Naive B cell (primary cell): ENCODE data around the gene AGBL1. TPM values are rescaled to one million over a fixed set of nuclear protein-coding genes. Genes with fewer than 3 reads are reported as not detected.
A peak's percentile ranks its signal among the peaks of the same experiment; 100 is the strongest.

ENCODE experiments used
- ATAC-seq, 2 donors: fragments of 150-1000 bp; cut with Tn5 transposase; 2 replicates each; pipeline ENCODE4 v1.10.0; 2021; ENCODE audit warnings: low read depth in 2 of 2, mild to moderate bottlenecking in 2 of 2, moderate library complexity in 2 of 2
- DNase-seq: peaks from one replicate; pipeline ENCODE4 v3.0.0; 2022
- H3K27ac Mint-ChIP-seq, 6 donors: one replicate each; pipeline ENCODE4 v1.8.0; 2020 to 2022; ENCODE audit warnings: mild to moderate bottlenecking in 6 of 6, mixed read lengths in 6 of 6, moderate library complexity in 5 of 6, inconsistent platforms in 2 of 6
- H3K27me3 Mint-ChIP-seq, 3 donors: one replicate each; pipeline ENCODE4 v1.8.0; 2021 to 2022; ENCODE audit warnings: mixed read lengths in 3 of 3, mild to moderate bottlenecking in 1 of 3
- H3K36me3 Mint-ChIP-seq, 2 donors: one replicate each; pipeline ENCODE4 v1.8.0; 2020 to 2022; ENCODE audit warnings: mixed read lengths in 2 of 2, inconsistent platforms in 1 of 2, mild to moderate bottlenecking in 1 of 2
- H3K4me1 Mint-ChIP-seq, 3 donors: one replicate each; pipeline ENCODE4 v1.8.0; 2020 to 2022; ENCODE audit warnings: mixed read lengths in 3 of 3, inconsistent platforms in 1 of 3, mild to moderate bottlenecking in 1 of 3, moderate library complexity in 1 of 3
- H3K4me3 Mint-ChIP-seq, 8 donors: one replicate each; pipeline ENCODE4 v1.8.0; 2020 to 2022; ENCODE audit warnings: mild to moderate bottlenecking in 8 of 8, mixed read lengths in 8 of 8, moderate library complexity in 8 of 8, inconsistent platforms in 2 of 8
- H3K9me3 Mint-ChIP-seq, 7 donors: one replicate each; pipeline ENCODE4 v1.8.0; 2020 to 2022; ENCODE audit warnings: mixed read lengths in 7 of 7, mild to moderate bottlenecking in 5 of 7, inconsistent platforms in 2 of 7, moderate library complexity in 1 of 7
- polyA plus RNA-seq, 6 donors: library from polyadenylated mRNA; unstranded; fragments of 300-500 nt; fragmentation: Illumina TruSeq; gene quantifications; one replicate each; pipeline ENCODE4 v1.2.3, GENCODE V29; 2021; ENCODE audit warnings: low read depth in 6 of 6

The AGBL1 gene
- polyA plus RNA-seq, 6 donors from 2014 or later, result not detected

- no peak for DNase-seq
- Mint-ChIP-seq H3K4me3 (no peak overlapping the region), H3K9me3 (peaks cover 2 to 11% (median 7%) of the 10 kb centered on the region in 7 donors), H3K4me1 (no peaks in the 10 kb centered on the region), H3K36me3 (no peaks in the 10 kb centered on the region), H3K27ac (no peak overlapping the region), H3K27me3 (peaks cover 21 to 35% (median 30%) of the 10 kb centered on the region in 3 donors)
- ATAC-seq, result no peak
These were observed 16.9 kb upstream of the AGBL1 start for GRCh38 chr15:86062646-86063243.

- Mint-ChIP-seq H3K27ac (no peak overlapping the region), H3K36me3 (no peaks in the 10 kb centered on the region), H3K4me3 (no peak overlapping the region), H3K4me1 (no peaks in the 10 kb centered on the region), H3K9me3 (peaks cover 5 to 19% (median 9%) of the 10 kb centered on the region in 7 donors), H3K27me3 (peaks cover 24 to 35% (median 35%) of the 10 kb centered on the region in 3 donors)
- DNase-seq (no peak), ATAC-seq (no peak)
These were observed 16.1 kb upstream of the AGBL1 start for GRCh38 chr15:86063356-86064095.

- peaks cover 5 to 19% (median 9%) of the 10 kb centered on the region in 7 donors for H3K9me3 Mint-ChIP-seq
- no peak overlapping the region for H3K27ac Mint-ChIP-seq
- no peaks in the 10 kb centered on the region for H3K4me1 Mint-ChIP-seq
- no peaks in the 10 kb centered on the region for H3K36me3 Mint-ChIP-seq
- ATAC-seq, result no peak
- peaks cover 17 to 35% (median 31%) of the 10 kb centered on the region in 3 donors for H3K27me3 Mint-ChIP-seq
- no peak for DNase-seq
- H3K4me3 Mint-ChIP-seq, result no peak overlapping the region
These were observed 15.3 kb upstream of the AGBL1 start for GRCh38 chr15:86064326-86064725.

DNA sequence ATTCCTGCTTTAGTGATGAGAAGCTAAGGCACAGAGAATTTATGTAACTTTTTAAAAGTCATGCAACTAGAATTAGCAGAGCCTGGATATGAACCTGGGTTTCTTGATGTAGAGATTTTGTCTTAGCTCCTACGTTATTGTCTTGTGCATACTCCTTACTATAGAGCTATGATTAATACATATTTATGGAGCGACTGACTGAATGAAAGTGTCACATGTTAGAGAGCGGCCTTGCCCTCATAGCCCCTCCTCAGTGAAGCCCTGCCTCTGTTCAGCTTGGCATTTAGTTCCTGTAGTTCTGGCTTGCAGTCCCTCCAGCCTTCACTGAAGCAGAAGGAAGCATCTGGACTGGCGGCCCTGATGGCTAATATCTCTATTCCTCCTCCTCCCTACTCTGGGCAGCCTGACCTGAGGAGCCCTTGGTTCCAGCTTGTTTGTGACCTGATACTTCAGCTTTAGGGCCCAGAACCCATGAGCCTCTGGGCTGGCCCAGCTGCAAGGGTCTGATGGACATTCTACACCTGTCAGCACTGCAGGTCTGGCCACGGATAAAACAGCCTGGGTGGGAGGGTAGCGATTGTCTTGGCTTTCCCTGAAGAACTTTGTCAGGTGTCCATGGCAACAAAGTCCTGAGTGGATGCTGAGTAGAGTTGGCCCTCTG lies 13.4 kb upstream of the AGBL1 start:
- Mint-ChIP-seq H3K36me3 (no peaks in the 10 kb centered on the region), H3K27me3 (peaks cover 9 to 28% (median 24%) of the 10 kb centered on the region in 3 donors), H3K27ac (no peak overlapping the region), H3K4me3 (no peak overlapping the region), H3K9me3 (peaks cover 7 to 19% (median 11%) of the 10 kb centered on the region in 7 donors), H3K4me1 (no peaks in the 10 kb centered on the region)
- ATAC-seq (no peak), DNase-seq (no peak)

DNA sequence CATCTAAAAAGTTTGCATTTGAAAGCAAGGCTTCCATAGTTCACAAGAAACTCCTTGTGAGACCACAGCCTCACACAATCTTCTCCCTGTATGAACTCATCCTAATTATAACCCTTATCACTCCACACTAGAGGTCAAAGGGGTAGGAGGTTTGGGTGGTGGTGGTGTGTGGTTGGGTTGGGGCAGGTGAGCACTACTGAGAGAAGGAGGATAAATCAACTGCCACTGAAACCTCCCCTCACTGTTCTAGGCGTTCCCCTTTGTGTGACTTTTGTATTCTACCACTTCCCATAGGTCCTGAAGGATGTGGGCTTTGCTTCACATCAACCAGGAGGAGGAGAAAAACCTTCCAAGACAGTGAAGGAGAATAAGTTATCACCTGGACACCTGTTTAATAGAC lies 6.4 kb upstream of the AGBL1 start:
- peaks cover 1 to 6% (median 3%) of the 10 kb centered on the region in 7 donors for H3K9me3 Mint-ChIP-seq

DNA sequence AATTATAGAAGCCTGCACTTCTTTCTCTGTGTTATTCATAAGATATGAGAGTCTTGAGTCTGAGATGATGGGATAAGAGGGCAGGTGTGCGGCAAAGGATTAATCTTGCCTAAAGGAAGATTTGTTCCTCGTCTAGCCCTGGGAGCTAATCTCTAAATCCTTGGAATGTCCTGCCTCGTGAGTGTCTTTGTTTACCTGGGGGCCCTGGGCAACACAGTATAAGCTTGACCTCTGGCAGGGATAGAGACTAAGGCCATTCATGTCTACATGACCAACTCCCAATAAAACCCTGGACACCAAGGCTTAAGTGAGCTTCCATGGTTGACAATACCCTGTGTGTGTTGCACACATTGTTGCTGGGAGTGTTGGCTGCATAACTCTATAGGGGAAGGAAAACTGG lies 3.2 kb upstream of the AGBL1 start:
- peaks cover 4 to 46% (median 38%) of the 10 kb centered on the region in 3 donors for H3K27me3 Mint-ChIP-seq
- no peak overlapping the region for H3K27ac Mint-ChIP-seq

More for the DNA sequence above, 6.4 kb upstream of the AGBL1 start:
- Mint-ChIP-seq H3K27me3 (peaks cover 4 to 39% (median 32%) of the 10 kb centered on the region in 3 donors), H3K27ac (no peak overlapping the region), H3K36me3 (no peaks in the 10 kb centered on the region), H3K4me1 (no peaks in the 10 kb centered on the region), H3K4me3 (no peak overlapping the region)
- no peak for DNase-seq
- no peak for ATAC-seq

GRCh38 chr15:86077070-86077469 lies 2.6 kb upstream of the AGBL1 start:
- H3K4me3 Mint-ChIP-seq, result no peak overlapping the region
- H3K27me3 Mint-ChIP-seq, result peaks cover 4 to 46% (median 38%) of the 10 kb centered on the region in 3 donors
- no peak for DNase-seq
- H3K36me3 Mint-ChIP-seq, result no peaks in the 10 kb centered on the region
- ATAC-seq, result no peak
- H3K4me1 Mint-ChIP-seq, result no peaks in the 10 kb centered on the region
- no peak overlapping the region for H3K27ac Mint-ChIP-seq
- peaks cover 0 to 3% (median 0%) of the 10 kb centered on the region in 7 donors for H3K9me3 Mint-ChIP-seq

More for the DNA sequence above, 3.2 kb upstream of the AGBL1 start:
- no peak overlapping the region for H3K4me3 Mint-ChIP-seq
- ATAC-seq, result no peak
- no peaks in the 10 kb centered on the region for H3K4me1 Mint-ChIP-seq
- H3K9me3 Mint-ChIP-seq, result peaks cover 0 to 3% (median 0%) of the 10 kb centered on the region in 7 donors
- no peaks in the 10 kb centered on the region for H3K36me3 Mint-ChIP-seq
- no peak for DNase-seq

DNA sequence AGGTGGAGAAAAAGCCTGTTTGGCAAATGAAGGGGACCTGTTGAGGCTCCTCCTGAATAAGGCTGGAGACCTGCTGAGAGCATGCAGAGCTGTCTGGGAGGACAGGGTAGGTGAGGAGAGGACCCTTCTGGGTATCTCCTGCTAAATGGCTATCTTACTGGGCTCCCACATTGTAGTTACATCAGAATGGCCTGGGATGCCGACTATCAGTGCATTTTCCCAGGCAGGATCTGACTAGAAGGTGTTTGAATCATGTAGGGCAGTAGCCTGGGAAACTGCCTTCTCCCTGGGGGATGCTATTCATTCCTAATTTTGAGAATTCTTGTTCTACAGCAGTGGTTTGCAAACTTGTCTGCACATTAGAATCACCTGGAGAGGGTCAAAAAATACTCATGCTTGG lies 631 bp downstream of the AGBL1 start:
- peaks cover 9 to 34% (median 34%) of the 10 kb centered on the region in 3 donors for H3K27me3 Mint-ChIP-seq
- no peaks in the 10 kb centered on the region for H3K4me1 Mint-ChIP-seq
- no peak overlapping the region for H3K27ac Mint-ChIP-seq
- H3K9me3 Mint-ChIP-seq, result peaks cover 0 to 2% (median 0%) of the 10 kb centered on the region in 7 donors
- H3K4me3 Mint-ChIP-seq, result no peak overlapping the region
- no peaks in the 10 kb centered on the region for H3K36me3 Mint-ChIP-seq
- ATAC-seq (no peak), DNase-seq (no peak)

- no peak overlapping the region for H3K4me3 Mint-ChIP-seq
- peaks cover 5 to 22% (median 20%) of the 10 kb centered on the region in 3 donors for H3K27me3 Mint-ChIP-seq
- H3K36me3 Mint-ChIP-seq, result no peaks in the 10 kb centered on the region
- no peaks in the 10 kb centered on the region for H3K4me1 Mint-ChIP-seq
- H3K9me3 Mint-ChIP-seq, result peaks cover 0 to 4% (median 0%) of the 10 kb centered on the region in 7 donors
- no peak for ATAC-seq
- no peak overlapping the region for H3K27ac Mint-ChIP-seq
- DNase-seq, result no peak
These were observed 3.1 kb downstream of the AGBL1 start for GRCh38 chr15:86082619-86083380.

DNA sequence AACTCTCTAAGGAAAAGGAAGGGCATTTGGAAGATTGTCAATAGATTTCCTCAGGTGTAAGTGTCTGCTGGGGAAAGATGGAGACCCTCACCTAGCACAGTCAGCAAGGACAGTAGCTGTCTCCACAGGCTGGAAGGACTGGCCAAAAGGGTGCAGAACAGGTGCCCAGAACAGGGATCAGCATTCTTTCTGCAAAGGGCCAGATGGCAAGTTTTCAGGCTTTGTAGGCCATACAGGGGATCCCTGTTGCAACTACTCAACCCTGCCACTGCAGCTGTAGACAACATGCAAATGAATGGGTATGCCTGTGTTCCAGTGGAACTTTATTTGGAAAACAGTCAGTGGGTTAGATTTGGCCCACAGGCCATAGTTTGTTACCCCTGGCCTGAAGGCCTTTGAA lies 8.1 kb downstream of the AGBL1 start:
- Mint-ChIP-seq H3K4me1 (no peaks in the 10 kb centered on the region), H3K27me3 (peaks cover 10 to 29% (median 15%) of the 10 kb centered on the region in 3 donors), H3K36me3 (no peaks in the 10 kb centered on the region), H3K9me3 (peaks cover 0 to 4% (median 0%) of the 10 kb centered on the region in 7 donors), H3K4me3 (no peak overlapping the region), H3K27ac (no peak overlapping the region)
- DNase-seq (no peak), ATAC-seq (no peak)

- ATAC-seq, result no peak
- Mint-ChIP-seq H3K4me1 (no peaks in the 10 kb centered on the region), H3K4me3 (no peak overlapping the region), H3K36me3 (no peaks in the 10 kb centered on the region), H3K27ac (no peak overlapping the region), H3K27me3 (peaks cover 10 to 22% (median 13%) of the 10 kb centered on the region in 3 donors), H3K9me3 (peaks cover 0 to 4% (median 0%) of the 10 kb centered on the region in 7 donors)
- no peak for DNase-seq
These were observed 9.8 kb downstream of the AGBL1 start for GRCh38 chr15:86089422-86089821.

GRCh38 chr15:86101818-86102217 lies 22.1 kb downstream of the AGBL1 start:
- Mint-ChIP-seq H3K27ac (no peak overlapping the region), H3K9me3 (peaks cover 13 to 41% (median 19%) of the 10 kb centered on the region in 7 donors), H3K27me3 (peaks cover 16 to 38% (median 25%) of the 10 kb centered on the region in 3 donors), H3K4me3 (no peak overlapping the region), H3K36me3 (peaks cover 0 to 18% of the 10 kb centered on the region in 2 donors), H3K4me1 (no peaks in the 10 kb centered on the region)
- DNase-seq (no peak), ATAC-seq (no peak)

- Mint-ChIP-seq H3K4me3 (peak overlapping the region in 1 of 8 donors; percentile 59), H3K9me3 (peaks cover 9 to 34% (median 19%) of the 10 kb centered on the region in 7 donors), H3K27ac (no peak overlapping the region), H3K27me3 (peaks cover 19 to 32% (median 28%) of the 10 kb centered on the region in 3 donors), H3K4me1 (no peaks in the 10 kb centered on the region), H3K36me3 (peaks cover 0 to 18% of the 10 kb centered on the region in 2 donors)
- DNase-seq (no peak), ATAC-seq (no peak)
These were observed 24.2 kb downstream of the AGBL1 start for GRCh38 chr15:86103825-86104224.
